T-helper 2 cell treated with Interferon-gamma antibody and Interleukin-4, amounts not matched to agents 100 ng/mL and 5 ng/mL, for 36 hours (primary cell): ENCODE measurements around the gene ZNF649. TPM values are rescaled to one million over a fixed set of nuclear protein-coding genes. Genes with fewer than 3 reads are reported as not detected.

Source experiments
- intact Hi-C: fragments of 100-400 bp; cut with micrococcal nuclease; formaldehyde crosslinking; loops from one replicate; pipeline ENCODE4 v1.15.1; 2023
- total RNA-seq: library from RNA; stranded (reverse); gene quantifications from 2 replicates; pipeline ENCODE4 v1.2.3, GENCODE V29; 2022

ZNF649 gene
- total RNA-seq, 1 donor from 2014 or later, result 13.0 TPM

DNA sequence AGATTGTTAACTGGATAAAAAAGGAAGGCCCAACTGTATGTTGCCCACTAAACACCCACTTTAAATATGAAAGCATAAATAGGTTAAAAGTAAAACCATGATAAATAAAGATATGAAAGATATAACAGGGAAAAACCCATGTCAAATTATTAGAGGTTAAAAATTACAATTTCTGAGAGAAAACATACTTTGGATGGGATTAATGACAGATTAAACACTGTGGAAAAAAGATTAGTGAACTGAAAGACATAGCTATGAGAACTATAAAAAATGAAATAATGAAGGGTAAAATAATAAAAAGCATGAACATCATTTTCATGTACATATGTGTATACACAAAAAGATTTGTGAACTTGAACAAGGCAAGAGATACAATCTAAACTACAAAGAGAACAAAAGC, 14.9 kb downstream of the ZNF649 start:
- intact Hi-C loops, result no loop called here

DNA sequence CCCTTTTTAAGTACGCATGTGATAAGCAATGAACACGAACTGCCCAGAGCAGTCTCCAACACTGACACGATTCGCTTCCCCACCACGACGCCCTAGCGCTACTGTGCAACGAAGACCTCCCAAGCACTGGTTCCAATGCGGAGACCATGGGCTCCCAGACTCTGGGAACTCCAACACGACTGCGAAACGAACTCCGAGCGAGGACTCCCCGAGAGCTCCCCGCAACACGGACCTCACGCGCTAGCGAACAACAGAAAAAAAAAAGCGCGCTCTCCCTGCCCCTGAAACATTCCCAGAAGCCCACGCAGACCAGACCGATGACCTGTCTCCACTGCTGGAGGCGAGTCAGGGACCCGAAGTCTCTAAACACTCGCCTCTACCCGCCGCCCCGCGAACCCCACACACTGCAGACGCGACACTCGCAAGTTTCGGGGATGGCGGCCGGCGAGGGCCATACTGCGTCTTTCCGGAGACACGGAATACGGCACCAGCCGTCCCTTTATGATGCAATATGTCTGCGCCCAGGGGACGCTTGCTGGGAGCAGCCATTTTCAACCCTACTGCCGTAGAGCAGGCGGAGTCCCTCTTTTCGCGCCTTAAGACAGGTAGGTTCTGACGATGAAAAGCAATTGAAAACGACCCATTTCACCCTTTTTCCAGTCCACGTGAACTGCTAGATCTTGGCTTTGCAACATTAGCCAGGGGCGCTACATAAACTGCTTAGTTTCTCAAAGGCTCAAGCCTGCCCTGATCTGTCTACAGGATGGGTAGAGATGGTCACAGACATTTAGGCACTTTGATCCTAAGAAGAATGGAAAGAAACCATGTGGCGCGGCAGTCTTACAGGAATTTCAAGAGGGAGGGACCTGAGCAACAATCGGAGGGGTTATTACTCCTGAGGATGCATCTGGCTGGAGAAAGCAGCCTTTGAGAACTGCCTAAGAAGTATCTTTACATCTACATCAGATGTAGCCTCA, 17.0 kb downstream of the ZNF649 start, which contains the start of gene ZNF577:
Gene ZNF577 (minus strand): TSS at position 430 of the 977 bp plus-strand sequence. CDS start 7,569 bp downstream, outside the sequence.
- intact Hi-C loops, result no loop called here

DNA sequence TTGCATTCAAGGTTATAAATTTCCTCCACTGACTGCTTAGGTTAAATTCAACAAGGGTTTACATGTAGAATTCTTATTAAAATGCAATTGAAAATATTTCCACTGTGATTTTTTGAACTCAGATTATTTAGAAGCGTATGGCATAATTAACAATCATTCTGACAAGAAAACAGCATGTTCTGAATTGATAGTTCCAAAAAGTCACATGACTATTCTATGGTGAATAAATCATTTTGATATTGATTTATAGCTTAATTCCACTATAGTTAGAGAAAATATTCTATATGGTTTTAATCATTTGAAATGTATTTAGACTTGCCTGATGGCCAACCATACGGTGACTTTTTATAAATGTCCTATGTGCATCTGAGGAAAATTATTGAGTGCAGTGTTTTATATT, 20.1 kb downstream of the ZNF649 start:
- intact Hi-C loops, result no loop called here

DNA sequence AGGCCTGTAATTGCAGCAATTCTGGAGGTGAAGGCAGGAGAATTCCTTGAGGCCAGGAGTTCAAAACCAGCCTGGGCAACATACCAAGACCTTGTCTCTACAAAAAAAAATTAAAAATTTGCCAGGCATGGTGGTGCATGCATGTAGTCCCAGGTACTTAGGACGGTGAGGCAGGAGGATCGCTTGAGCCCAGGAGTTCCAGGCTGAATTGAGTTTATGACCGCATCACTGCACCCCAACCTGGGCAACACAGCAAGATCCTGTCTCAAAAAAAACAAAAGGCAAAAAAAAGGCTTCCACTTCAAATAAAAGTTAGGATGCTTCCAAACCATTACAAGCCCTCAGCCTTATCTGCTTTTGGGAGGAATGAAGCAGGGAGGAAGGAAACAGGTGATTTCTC, 22.3 kb downstream of the ZNF649 start:
- intact Hi-C loops, result no loop called here

DNA sequence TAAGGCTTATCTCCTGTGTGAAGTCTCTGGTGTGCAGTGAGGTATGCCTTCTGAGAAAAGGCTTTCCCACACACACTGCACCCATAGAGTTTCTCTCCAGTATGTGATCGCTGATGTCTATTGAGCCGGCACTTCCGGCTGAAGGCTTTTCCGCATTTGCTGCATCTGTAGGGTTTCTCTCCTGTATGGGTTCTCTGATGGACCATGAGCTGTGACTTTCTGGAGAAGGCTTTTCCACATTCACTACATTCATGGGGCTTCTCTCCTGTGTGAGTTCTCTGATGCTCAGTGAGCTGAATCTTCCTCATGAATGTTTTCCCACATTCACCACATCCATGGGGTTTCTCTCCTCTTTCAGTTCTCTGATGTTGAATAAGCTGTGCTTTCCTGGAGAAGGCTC, 31.7 kb downstream of the ZNF649 start:
- intact Hi-C loops, result no loop called here

DNA sequence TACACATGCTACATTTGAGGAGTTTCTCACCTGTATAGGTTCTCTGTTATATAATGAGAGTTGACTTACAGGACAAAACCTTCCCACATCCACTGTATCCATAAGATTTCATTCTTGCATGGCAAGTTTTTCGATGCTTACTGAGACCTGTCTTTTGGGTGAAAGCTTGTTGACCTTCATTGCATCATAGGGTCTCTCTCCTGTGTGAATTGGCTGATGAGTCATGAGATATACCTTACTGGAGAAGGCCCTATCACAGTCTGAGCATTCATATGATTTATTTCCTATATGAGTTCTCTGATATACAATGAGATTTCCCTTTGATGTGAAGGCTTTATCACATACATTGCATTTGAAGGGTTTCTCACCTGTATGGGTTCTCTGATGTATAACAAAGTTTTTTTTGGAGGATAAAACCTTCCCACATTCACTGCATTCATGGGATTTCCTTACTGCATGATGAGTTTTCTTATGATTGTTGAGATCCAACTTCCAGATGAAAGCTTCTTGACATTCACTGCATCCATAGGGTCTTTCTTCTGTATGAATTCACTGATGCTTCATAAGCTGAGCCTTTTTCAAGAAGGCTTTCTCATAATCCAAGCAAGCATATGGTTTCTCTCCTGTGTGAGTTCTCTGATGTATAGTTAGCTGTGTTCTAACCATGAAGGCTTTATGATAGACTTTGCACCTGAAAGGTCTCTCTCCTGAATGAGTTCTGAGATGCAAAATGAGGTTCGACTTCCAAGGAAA, 42.8 kb downstream of the ZNF649 start:
- intact Hi-C loops, result no loop called here

Other genes starting within 250 kb of the ZNF649 start
- 3.5 and 7.6 TPM in 2 replicates for gene SPACA6, start 211.7 kb downstream of the ZNF649 start, total RNA-seq
- not detected in 2 replicates for gene HAS1, start 181.0 kb downstream of the ZNF649 start, total RNA-seq
- gene FPR1, start 153.1 kb downstream of the ZNF649 start, total RNA-seq, result not detected in 2 replicates
- gene FPR2, start 143.8 kb downstream of the ZNF649 start, total RNA-seq, result not detected in 2 replicates
- gene FPR3, start 109.9 kb downstream of the ZNF649 start, total RNA-seq, result not detected in 2 replicates
- gene ZNF577, start 17.1 kb downstream of the ZNF649 start, total RNA-seq, result 7.5 and 8.4 TPM in 2 replicates
- gene ZNF613, start 22.5 kb upstream of the ZNF649 start, total RNA-seq, result 4.3 and 5.0 TPM in 2 replicates
- gene ZNF350, start 81.8 kb upstream of the ZNF649 start, total RNA-seq, result 10.1 and 13.2 TPM in 2 replicates
- 7.5 and 7.9 TPM in 2 replicates for gene ZNF615, start 103.2 kb upstream of the ZNF649 start, total RNA-seq
- gene ZNF614, start 123.4 kb upstream of the ZNF649 start, total RNA-seq, result 7.7 and 8.7 TPM in 2 replicates
- gene ZNF432, start 143.8 kb upstream of the ZNF649 start, total RNA-seq, result 12.7 and 12.9 TPM in 2 replicates
- gene ZNF841, start 190.7 kb upstream of the ZNF649 start, total RNA-seq, result 22.4 and 22.9 TPM in 2 replicates
- gene ZNF616, start 234.9 kb upstream of the ZNF649 start, total RNA-seq, result 5.6 and 5.7 TPM in 2 replicates